HG02981 (cell line): Measurements from ENCODE around the gene ARMC9.
"Not testable (repeated sequence)": the region's sequence is repeated elsewhere in the genome, so short reads cannot be mapped to it uniquely, and the experiment has no call there.

Source experiments
- ATAC-seq: cut with Tn5 transposase; IDR thresholded peaks from one replicate; pipeline ENCODE4 v1.9.1; 2021; ENCODE audit warnings: mild to moderate bottlenecking, moderate library complexity; ENCODE audit not compliant: unreplicated experiment

Gene ARMC9

GRCh38 chr2:231336236-231336635, 137.8 kb downstream of the ARMC9 start:
- ATAC-seq, result no peak

GRCh38 chr2:231336700-231337099, 138.3 kb downstream of the ARMC9 start:
- ATAC-seq, result no peak

- ATAC-seq, result no peak
Measured at GRCh38 chr2:231337807-231338759, 139.7 kb downstream of the ARMC9 start.

GRCh38 chr2:231339316-231339715, 140.9 kb downstream of the ARMC9 start:
- no peak for ATAC-seq

- ATAC-seq, result no peak
Measured at GRCh38 chr2:231341100-231341499, 142.7 kb downstream of the ARMC9 start.

GRCh38 chr2:231342061-231342711, 143.8 kb downstream of the ARMC9 start:
- no peak for ATAC-seq

GRCh38 chr2:231343006-231343710, 144.7 kb downstream of the ARMC9 start:
- no peak for ATAC-seq

GRCh38 chr2:231343988-231344387, 145.6 kb downstream of the ARMC9 start:
- ATAC-seq, result no peak

GRCh38 chr2:231344851-231345250, 146.4 kb downstream of the ARMC9 start:
- ATAC-seq, result no peak

GRCh38 chr2:231347081-231347480, 148.7 kb downstream of the ARMC9 start:
- no peak for ATAC-seq

- ATAC-seq, result no peak
Measured at GRCh38 chr2:231347638-231348037, 149.2 kb downstream of the ARMC9 start.

GRCh38 chr2:231348173-231348572, 149.7 kb downstream of the ARMC9 start:
- ATAC-seq, result no peak

- no peak for ATAC-seq
Measured at GRCh38 chr2:231348704-231349373, 150.4 kb downstream of the ARMC9 start.

- ATAC-seq, result not testable (repeated sequence)
Measured at GRCh38 chr2:231349374-231349735, 150.9 kb downstream of the ARMC9 start.

GRCh38 chr2:231351648-231352047, 153.2 kb downstream of the ARMC9 start:
- no peak for ATAC-seq

- no peak for ATAC-seq
Measured at GRCh38 chr2:231353469-231353868, 155.0 kb downstream of the ARMC9 start.

GRCh38 chr2:231355508-231356465, 157.4 kb downstream of the ARMC9 start:
- no peak for ATAC-seq

GRCh38 chr2:231356466-231356844, 158.0 kb downstream of the ARMC9 start:
- ATAC-seq, result no peak

GRCh38 chr2:231357048-231357447, 158.6 kb downstream of the ARMC9 start:
- no peak for ATAC-seq

GRCh38 chr2:231357931-231358330, 159.5 kb downstream of the ARMC9 start:
- no peak for ATAC-seq
